Airway epithelial cell (primary cell): ENCODE measurements around the gene OR10P1. TPM values are rescaled to one million over a fixed set of nuclear protein-coding genes. Genes with fewer than 3 reads are reported as not detected.

Experiments
- total RNA-seq: library from RNA; depleted of rRNA; stranded (reverse); fragments of >200 nt; gene quantifications from 2 replicates; pipeline ENCODE4 v1.2.3, GENCODE V29; 2015

The OR10P1 gene
- total RNA-seq, result not detected in 2 replicates

GRCh38 chr12:55636853-55637252, at the start of gene OR10P1:
Gene OR10P1 (plus strand): TSS chr12:55636892. CDS start chr12:55636892, 0 bp downstream.

Other genes starting within 250 kb of the OR10P1 start
- gene OR6C65, start 236.4 kb upstream of the OR10P1 start, total RNA-seq, result not detected in 2 replicates
- gene OR6C76, start 210.6 kb upstream of the OR10P1 start, total RNA-seq, result not detected in 2 replicates
- not detected in 2 replicates for gene OR6C2, start 192.8 kb upstream of the OR10P1 start, total RNA-seq
- gene OR6C70, start 166.8 kb upstream of the OR10P1 start, total RNA-seq, result not detected in 2 replicates
- not detected in 2 replicates for gene OR6C68, start 144.5 kb upstream of the OR10P1 start, total RNA-seq
- gene OR6C4, start 87.3 kb upstream of the OR10P1 start, total RNA-seq, result not detected in 2 replicates
- gene OR2AP1, start 64.4 kb upstream of the OR10P1 start, total RNA-seq, result not detected in 2 replicates
- gene ITGA7, start 71.0 kb downstream of the OR10P1 start, total RNA-seq, result 0.05 and 0.28 TPM in 2 replicates
- gene BLOC1S1, start 79.2 kb downstream of the OR10P1 start, total RNA-seq, result 108 and 152 TPM in 2 replicates
- 0.63 TPM in 1 of 2 replicates, not detected in the other for gene RDH5, start 83.5 kb downstream of the OR10P1 start, total RNA-seq
- 551 and 563 TPM in 2 replicates for gene CD63, start 92.1 kb downstream of the OR10P1 start, total RNA-seq
- gene GDF11, start 106.2 kb downstream of the OR10P1 start, total RNA-seq, result 6.0 and 9.2 TPM in 2 replicates
- 116 and 121 TPM in 2 replicates for gene SARNP, start 180.8 kb downstream of the OR10P1 start, total RNA-seq
- 37.2 and 39.4 TPM in 2 replicates for gene ORMDL2, start 181.1 kb downstream of the OR10P1 start, total RNA-seq
- gene DNAJC14, start 192.7 kb downstream of the OR10P1 start, total RNA-seq, result 19.1 and 29.6 TPM in 2 replicates
- gene MMP19, start 206.0 kb downstream of the OR10P1 start, total RNA-seq, result 1.1 and 1.2 TPM in 2 replicates